ENCODE measurements around the gene RFTN2.

GRCh38 chr2:197628043-197628500, 47.3 kb downstream of the RFTN2 start:
- TF ChIP-seq EZH2 (IDR thresholded peaks at IDR 0.05): no peak
- no peak for TF ChIP-seq POLR2AphosphoS5 (IDR thresholded peaks at IDR 0.05; ENCODE audit: borderline replicate concordance, low read depth, low read length)
